Thyroid gland (tissue), 4 donors: ENCODE results near the gene IL33.

Experiments used
- CTCF ChIP-seq, 6 experiments: fragments of 200-600 bp in 3 of 6; fragments of 450-650 bp in 3 of 6; sonication (generic) in 3 of 6; IDR thresholded peaks; one replicate each; pipeline ENCODE4 v1.5.1; 2016 to 2019; ENCODE audit warnings: antibody characterized with exemption in 6 of 6, mild to moderate bottlenecking in 2 of 6, inconsistent platforms in 1 of 6, moderate library complexity in 1 of 6
- POLR2A ChIP-seq, 2 donors: fragments of 450-650 bp; IDR thresholded peaks; one replicate each; pipeline ENCODE4 v1.6.1; 2017; ENCODE audit warnings: antibody characterized with exemption in 2 of 2, mild to moderate bottlenecking in 2 of 2, moderate library complexity in 1 of 2

- TF ChIP-seq CTCF (IDR thresholded peaks at IDR 0.05) (no peak), POLR2A (IDR thresholded peaks at IDR 0.05) (no peak)
Measured at GRCh38 chr9:6226696-6227095, 11.1 kb downstream of the IL33 start.
